A549 (cell line): ENCODE data around the gene PIKFYVE. TPM values are rescaled to one million over a fixed set of nuclear protein-coding genes. Genes with fewer than 3 reads are reported as not detected.

Source experiments
- ATAC-seq, 2 experiments: fragments of 200-7000 bp in 1 of 2; fragments of >200 bp in 1 of 2; cut with Nextera tagmentation in 1 of 2; cut with Tn5 transposase in 1 of 2; 3 replicates each; pipeline versions ENCODE4 v1.8.0 to v1.9.1; 2018 to 2020; ENCODE audit warnings: mild to moderate bottlenecking in 1 of 2, moderate library complexity in 1 of 2
- CTCF ChIA-PET: fragments of 300-600 bp; sonication (Branson Sonifier 250); formaldehyde crosslinking; extraction: SDS; loops from one replicate; lab custom pipeline; 2021; ENCODE audit warnings: antibody characterized with exemption, inconsistent platforms; lab: Yijun Ruan, JAX
- POLR2A ChIA-PET: fragments of 350-600 bp; formaldehyde crosslinking; extraction: SDS; loops from one replicate; lab custom pipeline; 2021; ENCODE audit warnings: antibody characterized with exemption, inconsistent platforms; lab: Yijun Ruan, JAX
- DNase-seq, 2 experiments: peaks; one replicate each; pipeline versions ENCODE4 v3.0.0 to v3.0.0-alpha.2; 2011 to 2016; ENCODE audit warnings: low read depth in 1 of 2, low spot score in 1 of 2
- FAIRE-seq: peaks from 2 replicates; lab custom pipeline; 2011; peaks lifted over from hg19 to GRCh38; lab: Jason Lieb, UNC
- H3K27ac ChIP-seq, 2 experiments: fragments of >200 bp; sonication (Bioruptor Twin); formaldehyde crosslinking; 3 replicates each; pipeline ENCODE4 v1.5.1; 2016 to 2017
- H3K4me1 ChIP-seq: fragments of >200 bp; sonication (Bioruptor Twin); formaldehyde crosslinking; 3 replicates; pipeline ENCODE4 v1.6.1; 2016
- H3K4me2 ChIP-seq: fragments of >200 bp; sonication (Bioruptor Twin); formaldehyde crosslinking; 3 replicates; pipeline ENCODE4 v1.6.1; 2016
- H3K4me3 ChIP-seq: fragments of >200 bp; sonication (Bioruptor Twin); formaldehyde crosslinking; 3 replicates; pipeline ENCODE4 v1.5.1; 2016
- H3K9me3 ChIP-seq: fragments of >200 bp; sonication (Bioruptor Twin); formaldehyde crosslinking; 3 replicates; pipeline ENCODE4 v1.6.1; 2016
- BCL3 ChIP-seq: fragments of >200 bp; sonication (Bioruptor Twin); formaldehyde crosslinking; IDR thresholded peaks from 3 replicates; pipeline ENCODE4 v1.6.1; 2016
- CBX8 ChIP-seq: fragments of 200-600 bp; sonication (generic); IDR thresholded peaks from 2 replicates; pipeline ENCODE4 v1.6.1; 2016
- CHD2 ChIP-seq: fragments of 150-350 bp; IDR thresholded peaks from 2 replicates; pipeline ENCODE4 v1.6.1; 2014; ENCODE audit warnings: low read length; ENCODE audit not compliant: partially characterized antibody
- EP300 ChIP-seq, 2 experiments: fragments of >200 bp; sonication (Bioruptor Twin); formaldehyde crosslinking; IDR thresholded peaks; 2 replicates in 1 of 2; 3 replicates in 1 of 2; pipeline ENCODE4 v1.6.1; 2016 to 2017
- ESRRA ChIP-seq: fragments of 150-350 bp; IDR thresholded peaks from 2 replicates; pipeline ENCODE4 v1.6.1; 2014; ENCODE audit warnings: mild to moderate bottlenecking, low read length, borderline replicate concordance
- FOSB ChIP-seq: fragments of 250-450 bp; sonication (Bioruptor Pico); IDR thresholded peaks from 2 replicates; pipeline ENCODE4 v1.5.0; 2020; ENCODE audit warnings: mild to moderate bottlenecking, moderate library complexity
- FOSL2 ChIP-seq, 2 experiments: fragments of 450-650 bp in 1 of 2; fragments of >200 bp in 1 of 2; sonication (Bioruptor Twin) in 1 of 2; formaldehyde crosslinking; IDR thresholded peaks; 2 replicates each; pipeline versions ENCODE4 v1.5.0 to v1.6.1; 2016 to 2020; ENCODE audit warnings: mild to moderate bottlenecking in 1 of 2, moderate library complexity in 1 of 2
- FOXS1 ChIP-seq: fragments of 250-450 bp; sonication (Bioruptor Pico); IDR thresholded peaks from 2 replicates; pipeline ENCODE4 v1.5.0; 2020; ENCODE audit warnings: mild to moderate bottlenecking, moderate library complexity
- HDAC2 ChIP-seq: fragments of 200-600 bp; sonication (generic); IDR thresholded peaks from 2 replicates; pipeline ENCODE4 v1.6.1; 2016
- HOXB5 ChIP-seq: fragments of 250-450 bp; sonication (Bioruptor Pico); IDR thresholded peaks from 2 replicates; pipeline ENCODE4 v1.5.0; 2020; ENCODE audit warnings: mild to moderate bottlenecking, moderate library complexity
- JUN ChIP-seq, 2 experiments: fragments of >200 bp; sonication (Bioruptor Twin); formaldehyde crosslinking; IDR thresholded peaks; 2 replicates in 1 of 2; 3 replicates in 1 of 2; pipeline ENCODE4 v1.6.1; 2016 to 2017
- MAZ ChIP-seq: fragments of 150-350 bp; IDR thresholded peaks from 2 replicates; pipeline ENCODE4 v1.6.1; 2014; ENCODE audit warnings: antibody characterized with exemption, low read depth, low read length, borderline replicate concordance
- MYC ChIP-seq: IDR thresholded peaks from 2 replicates; pipeline ENCODE4 v1.6.1; 2012; ENCODE audit warnings: mild to moderate bottlenecking, inconsistent platforms, low read length, improper control_type of control experiment, borderline replicate concordance
- NPAS2 ChIP-seq: fragments of 250-450 bp; sonication (Bioruptor Pico); IDR thresholded peaks from 2 replicates; pipeline ENCODE4 v1.8.0; 2022; ENCODE audit warnings: mild to moderate bottlenecking, moderate library complexity, borderline replicate concordance
- PHF8 ChIP-seq: fragments of 200-600 bp; sonication (generic); IDR thresholded peaks from 2 replicates; pipeline ENCODE4 v1.6.1; 2016; ENCODE audit warnings: low read depth, mild to moderate bottlenecking, antibody characterized with exemption, moderate library complexity, borderline replicate concordance
- RAD21 ChIP-seq, 2 experiments: fragments of >200 bp in 1 of 2; sonication (Bioruptor Twin) in 1 of 2; formaldehyde crosslinking in 1 of 2; IDR thresholded peaks in 1 of 2; conservative IDR thresholded peaks in 1 of 2; 2 replicates in 1 of 2; 3 replicates in 1 of 2; pipeline ENCODE4 v1.6.1; 2012 to 2018; ENCODE audit warnings: inconsistent platforms in 1 of 2
- RFX5 ChIP-seq: fragments of 450-650 bp; IDR thresholded peaks from 2 replicates; pipeline ENCODE4 v1.7.1; 2014; ENCODE audit warnings: antibody characterized with exemption, mild to moderate bottlenecking, moderate library complexity
- TP53 ChIP-seq: fragments of 250-450 bp; sonication (Bioruptor Pico); IDR thresholded peaks from 2 replicates; pipeline ENCODE4 v1.5.0; 2021; ENCODE audit warnings: mild to moderate bottlenecking, moderate library complexity
- ZNF302 ChIP-seq: fragments of 250-450 bp; sonication (Bioruptor Pico); IDR thresholded peaks from 2 replicates; pipeline ENCODE4 v1.9.0; 2021; ENCODE audit warnings: inconsistent platforms, mild to moderate bottlenecking, moderate library complexity
- WGBS: methylation state at CpG from one replicate; pipeline ENCODE4 v1.1.6; 2017; ENCODE audit errors: missing lambda C conversion rate; 5-methylcytosine and 5-hydroxymethylcytosine counted together
- polyA plus RNA-seq, 4 experiments: library from polyadenylated mRNA; depleted of rRNA in 3 of 4; stranded (reverse); fragments of >200 nt; fragmentation: RNase III in 1 of 4; extraction: RNeasy Plus Mini Kit Qiagen cat#74134 plus additional on column Dnase treatment in 1 of 4; gene quantifications; 2 replicates in 3 of 4; 3 replicates in 1 of 4; pipeline ENCODE4 v1.2.3, GENCODE V29; 2011 to 2017
- TF ChIP-seq, protein P1 (sequence below): fragments of 200-600 bp; sonication (generic); IDR thresholded peaks from 2 replicates; pipeline ENCODE4 v1.6.1; 2016; ENCODE audit warnings: antibody characterized with exemption, mild to moderate bottlenecking, moderate library complexity
- TF ChIP-seq, protein P2 (sequence below): fragments of 450-650 bp; IDR thresholded peaks from 2 replicates; pipeline ENCODE4 v1.6.1; 2014; ENCODE audit warnings: antibody characterized with exemption
- TF ChIP-seq, protein P3 (sequence below): fragments of 250-450 bp; sonication (Bioruptor Pico); IDR thresholded peaks from 2 replicates; pipeline ENCODE4 v1.5.0; 2021; ENCODE audit warnings: mild to moderate bottlenecking, moderate library complexity, borderline replicate concordance

The PIKFYVE gene
- polyA plus RNA-seq, 2 of the 4 experiments (the other 2 are of a cell fraction): 6.5 to 19.3 TPM

- Histone ChIP-seq H3K9me3 (no peaks in the 10 kb centered on the region), H3K4me1 (no peaks in the 10 kb centered on the region), H3K27ac (no peak overlapping the region), H3K4me3 (no peak overlapping the region), H3K4me2 (no peak overlapping the region)
- CTCF ChIA-PET: no interaction called here
- TF ChIP-seq, protein P1, sequence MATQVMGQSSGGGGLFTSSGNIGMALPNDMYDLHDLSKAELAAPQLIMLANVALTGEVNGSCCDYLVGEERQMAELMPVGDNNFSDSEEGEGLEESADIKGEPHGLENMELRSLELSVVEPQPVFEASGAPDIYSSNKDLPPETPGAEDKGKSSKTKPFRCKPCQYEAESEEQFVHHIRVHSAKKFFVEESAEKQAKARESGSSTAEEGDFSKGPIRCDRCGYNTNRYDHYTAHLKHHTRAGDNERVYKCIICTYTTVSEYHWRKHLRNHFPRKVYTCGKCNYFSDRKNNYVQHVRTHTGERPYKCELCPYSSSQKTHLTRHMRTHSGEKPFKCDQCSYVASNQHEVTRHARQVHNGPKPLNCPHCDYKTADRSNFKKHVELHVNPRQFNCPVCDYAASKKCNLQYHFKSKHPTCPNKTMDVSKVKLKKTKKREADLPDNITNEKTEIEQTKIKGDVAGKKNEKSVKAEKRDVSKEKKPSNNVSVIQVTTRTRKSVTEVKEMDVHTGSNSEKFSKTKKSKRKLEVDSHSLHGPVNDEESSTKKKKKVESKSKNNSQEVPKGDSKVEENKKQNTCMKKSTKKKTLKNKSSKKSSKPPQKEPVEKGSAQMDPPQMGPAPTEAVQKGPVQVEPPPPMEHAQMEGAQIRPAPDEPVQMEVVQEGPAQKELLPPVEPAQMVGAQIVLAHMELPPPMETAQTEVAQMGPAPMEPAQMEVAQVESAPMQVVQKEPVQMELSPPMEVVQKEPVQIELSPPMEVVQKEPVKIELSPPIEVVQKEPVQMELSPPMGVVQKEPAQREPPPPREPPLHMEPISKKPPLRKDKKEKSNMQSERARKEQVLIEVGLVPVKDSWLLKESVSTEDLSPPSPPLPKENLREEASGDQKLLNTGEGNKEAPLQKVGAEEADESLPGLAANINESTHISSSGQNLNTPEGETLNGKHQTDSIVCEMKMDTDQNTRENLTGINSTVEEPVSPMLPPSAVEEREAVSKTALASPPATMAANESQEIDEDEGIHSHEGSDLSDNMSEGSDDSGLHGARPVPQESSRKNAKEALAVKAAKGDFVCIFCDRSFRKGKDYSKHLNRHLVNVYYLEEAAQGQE: no peak
- TF ChIP-seq HDAC2: no peak
- TF ChIP-seq MYC: no peak
- no peak for ATAC-seq
- DNase-seq: no peak
- POLR2A ChIA-PET: no interaction called here
- WGBS: 9% methylated on average over 1 of the region's 1 CpG
- FAIRE-seq: no peak
Measured at GRCh38 chr2:208356846-208357574, 91.0 kb downstream of the PIKFYVE start.

- Histone ChIP-seq H3K9me3 (no peaks in the 10 kb centered on the region), H3K4me2 (no peak overlapping the region), H3K4me1 (0 out of 3 replicates have a peak, but pooled peaks cover 5% of the 10 kb centered on the region), H3K27ac (no peak overlapping the region), H3K4me3 (no peak overlapping the region)
- no peak for ATAC-seq
- 87% methylated on average over 10 of the region's 10 CpGs for WGBS
- no peak for DNase-seq
- ChIA-PET POLR2A (no interaction called here), CTCF (no interaction called here)
- no peak for TF ChIP-seq HOXB5
- no peak for TF ChIP-seq ESRRA
- TF ChIP-seq FOXS1 (CRISPR knock-in tag): no peak
- no peak for TF ChIP-seq EP300 (IDR thresholded peaks at IDR 0.05)
- TF ChIP-seq, protein P2, sequence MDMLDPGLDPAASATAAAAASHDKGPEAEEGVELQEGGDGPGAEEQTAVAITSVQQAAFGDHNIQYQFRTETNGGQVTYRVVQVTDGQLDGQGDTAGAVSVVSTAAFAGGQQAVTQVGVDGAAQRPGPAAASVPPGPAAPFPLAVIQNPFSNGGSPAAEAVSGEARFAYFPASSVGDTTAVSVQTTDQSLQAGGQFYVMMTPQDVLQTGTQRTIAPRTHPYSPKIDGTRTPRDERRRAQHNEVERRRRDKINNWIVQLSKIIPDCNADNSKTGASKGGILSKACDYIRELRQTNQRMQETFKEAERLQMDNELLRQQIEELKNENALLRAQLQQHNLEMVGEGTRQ: no peak
- TF ChIP-seq JUN (IDR thresholded peaks at IDR 0.05): no peak
- TF ChIP-seq TP53 (CRISPR knock-in tag): no peak
- no peak for TF ChIP-seq MAZ
- no peak for TF ChIP-seq BCL3
- no peak for TF ChIP-seq RFX5
- TF ChIP-seq CHD2: no peak
- TF ChIP-seq ZNF302 (CRISPR knock-in tag): no peak
- TF ChIP-seq, protein P3, sequence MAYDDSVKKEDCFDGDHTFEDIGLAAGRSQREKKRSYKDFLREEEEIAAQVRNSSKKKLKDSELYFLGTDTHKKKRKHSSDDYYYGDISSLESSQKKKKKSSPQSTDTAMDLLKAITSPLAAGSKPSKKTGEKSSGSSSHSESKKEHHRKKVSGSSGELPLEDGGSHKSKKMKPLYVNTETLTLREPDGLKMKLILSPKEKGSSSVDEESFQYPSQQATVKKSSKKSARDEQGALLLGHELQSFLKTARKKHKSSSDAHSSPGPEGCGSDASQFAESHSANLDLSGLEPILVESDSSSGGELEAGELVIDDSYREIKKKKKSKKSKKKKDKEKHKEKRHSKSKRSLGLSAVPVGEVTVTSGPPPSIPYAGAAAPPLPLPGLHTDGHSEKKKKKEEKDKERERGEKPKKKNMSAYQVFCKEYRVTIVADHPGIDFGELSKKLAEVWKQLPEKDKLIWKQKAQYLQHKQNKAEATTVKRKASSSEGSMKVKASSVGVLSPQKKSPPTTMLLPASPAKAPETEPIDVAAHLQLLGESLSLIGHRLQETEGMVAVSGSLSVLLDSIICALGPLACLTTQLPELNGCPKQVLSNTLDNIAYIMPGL (CRISPR knock-in tag): no peak
- TF ChIP-seq FOSL2 (IDR thresholded peaks at IDR 0.05): no peak
- no peak for TF ChIP-seq FOSL2 (CRISPR knock-in tag; IDR thresholded peaks at IDR 0.05)
- TF ChIP-seq PHF8: no peak
- no peak for TF ChIP-seq CBX8
- TF ChIP-seq NPAS2: no peak
- no peak for TF ChIP-seq FOSB (CRISPR knock-in tag)
- no peak for TF ChIP-seq RAD21 (conservative IDR thresholded peaks at IDR 0.05 in 1 of 2, IDR thresholded peaks at IDR 0.05 in 1 of 2)
- FAIRE-seq: no peak
Measured at GRCh38 chr2:208358758-208359631, 92.9 kb downstream of the PIKFYVE start.
